HCT116 (cell line): Measurements from ENCODE around the gene TTC32. TPM values are rescaled to one million over a fixed set of nuclear protein-coding genes. Genes with fewer than 3 reads are reported as not detected.

Experiments
- ATAC-seq: fragments of 200-7000 bp; cut with Tn5 transposase; 2 replicates; pipeline ENCODE4 v1.9.1; 2020; ENCODE audit warnings: mild to moderate bottlenecking, moderate library complexity
- BruUV-seq: library from RNA; stranded (reverse); fragments of 400-500 nt; replicated peaks from 2 replicates; lab custom pipeline; 2021; lab: Mats Ljungman, UMichigan
- CTCF ChIA-PET: fragments of 300-600 bp; sonication (Branson Sonifier 250); formaldehyde crosslinking; loops from one replicate; lab custom pipeline; 2021; ENCODE audit warnings: antibody characterized with exemption; lab: Charles Lee
- POLR2A ChIA-PET: fragments of 300-600, 350-600 bp; sonication (Branson Sonifier 250); formaldehyde crosslinking; loops from one replicate; lab custom pipeline; 2021; ENCODE audit warnings: antibody characterized with exemption; lab: Charles Lee
- RAD21 ChIA-PET, 2 experiments: fragments of 300-600 bp; sonication (Branson Sonifier 250); formaldehyde crosslinking; loops; one replicate each; lab custom pipeline; 2023; ENCODE audit warnings: low total read pairs in 2 of 2; ENCODE audit not compliant: uncharacterized antibody in 2 of 2, unreplicated experiment in 2 of 2, low non-redundant PET in 1 of 2; lab: Charles Lee
- DNase-seq: peaks from one replicate; pipeline ENCODE4 v3.0.0-alpha.2; 2010; ENCODE audit warnings: low read depth, low spot score
- H2AFZ ChIP-seq: fragments of 200-600 bp; shearing (Covaris generic), sonication (generic); 2 replicates; pipeline ENCODE4 v1.6.1; 2017; ENCODE audit warnings: low read depth, mixed run types, mixed read lengths, antibody characterized with exemption, low read length; ENCODE audit not compliant: poor library complexity, severe bottlenecking
- H3K27ac ChIP-seq: 2 replicates; pipeline ENCODE4 v1.5.1; 2012; ENCODE audit warnings: low read depth, low read length
- H3K27me3 ChIP-seq: fragments of 200-600 bp; sonication (generic); 2 replicates; pipeline ENCODE4 v1.6.1; 2016; ENCODE audit warnings: mixed run types, low read length, mixed read lengths; ENCODE audit not compliant: insufficient read depth
- H3K36me3 ChIP-seq, 2 experiments: fragments of 200-500 bp in 1 of 2; fragments of 200-600 bp in 1 of 2; sonication (Bioruptor generic) in 1 of 2; sonication (generic) in 1 of 2; 2 replicates each; pipeline versions ENCODE4 v1.5.1 to v1.6.1; 2014 to 2016; ENCODE audit warnings: low read length in 2 of 2, inconsistent platforms in 1 of 2, mixed read lengths in 1 of 2, mixed run types in 1 of 2; ENCODE audit not compliant: insufficient read depth in 2 of 2, control insufficient read depth in 1 of 2
- H3K4me1 ChIP-seq, 2 experiments: fragments of 200-600 bp in 1 of 2; sonication (generic) in 1 of 2; 2 replicates each; pipeline versions ENCODE4 v1.5.1 to v1.6.1; 2012 to 2017; ENCODE audit warnings: low read length in 2 of 2, inconsistent platforms in 1 of 2, mild to moderate bottlenecking in 1 of 2, mixed read lengths in 1 of 2, mixed run types in 1 of 2, moderate library complexity in 1 of 2; ENCODE audit not compliant: insufficient read depth in 2 of 2, control insufficient read depth in 1 of 2
- H3K4me2 ChIP-seq: fragments of 200-600 bp; sonication (generic); 2 replicates; pipeline ENCODE4 v1.6.1; 2017; ENCODE audit warnings: mixed run types, low read length, mixed read lengths
- H3K4me3 ChIP-seq, 2 experiments: fragments of 200-600 bp in 1 of 2; sonication (generic) in 1 of 2; replicated peaks in 1 of 2; 2 replicates each; pipeline ENCODE4 v1.5.1; 2011 to 2016; ENCODE audit warnings: low read length in 2 of 2, control low read depth in 1 of 2, low read depth in 1 of 2, mild to moderate bottlenecking in 1 of 2, mixed read lengths in 1 of 2, mixed run types in 1 of 2
- H3K79me2 ChIP-seq: fragments of 200-600 bp; sonication (generic); 2 replicates; pipeline ENCODE4 v1.6.1; 2017; ENCODE audit warnings: mild to moderate bottlenecking, mixed run types, low read length, moderate library complexity, mixed read lengths; ENCODE audit not compliant: insufficient read depth
- H3K9ac ChIP-seq: fragments of 200-600 bp; sonication (generic); 2 replicates; pipeline ENCODE4 v1.6.1; 2016; ENCODE audit warnings: low read length, mixed read lengths
- H3K9me2 ChIP-seq: fragments of 200-600 bp; sonication (generic), shearing (Covaris generic); 2 replicates; pipeline ENCODE4 v1.6.1; 2017; ENCODE audit warnings: mixed run types, mild to moderate bottlenecking, moderate library complexity; ENCODE audit not compliant: insufficient read depth
- H3K9me3 ChIP-seq, 2 experiments: fragments of 200-500 bp in 1 of 2; fragments of 200-600 bp in 1 of 2; sonication (Bioruptor generic) in 1 of 2; sonication (generic) in 1 of 2; 2 replicates each; pipeline ENCODE4 v1.6.1; 2014 to 2017; ENCODE audit warnings: low read length in 2 of 2, mixed read lengths in 2 of 2, inconsistent platforms in 1 of 2, low read depth in 1 of 2, mild to moderate bottlenecking in 1 of 2, mixed run types in 1 of 2, moderate library complexity in 1 of 2; ENCODE audit not compliant: control insufficient read depth in 1 of 2, insufficient read depth in 1 of 2
- H4K20me1 ChIP-seq: fragments of 200-600 bp; sonication (generic), shearing (Covaris generic); 2 replicates; pipeline ENCODE4 v1.6.1; 2017; ENCODE audit warnings: mixed run types, mild to moderate bottlenecking, moderate library complexity; ENCODE audit not compliant: insufficient read depth
- EGR1 ChIP-seq: IDR thresholded peaks from 2 replicates; pipeline ENCODE4 v1.6.1; 2012; ENCODE audit warnings: low read depth
- ELF1 ChIP-seq: IDR thresholded peaks from 2 replicates; pipeline ENCODE4 v1.6.1; 2012; ENCODE audit warnings: low read depth, borderline replicate concordance
- EZH2 ChIP-seq: fragments of 200-600 bp; sonication (generic); IDR thresholded peaks from 2 replicates; pipeline ENCODE4 v1.6.1; 2017; ENCODE audit warnings: antibody characterized with exemption, mixed run types
- EZH2phosphoT487 ChIP-seq: fragments of 200-600 bp; IDR thresholded peaks from 2 replicates; pipeline ENCODE4 v1.6.1; 2018; ENCODE audit warnings: antibody characterized with exemption, borderline replicate concordance
- FOSL1 ChIP-seq: IDR thresholded peaks from 2 replicates; pipeline ENCODE4 v1.6.1; 2012; ENCODE audit warnings: low read depth
- JUND ChIP-seq: IDR thresholded peaks from 2 replicates; pipeline ENCODE4 v1.6.1; 2012
- MAX ChIP-seq: IDR thresholded peaks from 2 replicates; pipeline ENCODE4 v1.6.1; 2012
- POLR2A ChIP-seq: IDR thresholded peaks from 2 replicates; pipeline ENCODE4 v1.7.0; 2011; ENCODE audit warnings: borderline replicate concordance; ENCODE audit not compliant: insufficient read depth, insufficient read length; ENCODE audit errors: extremely low read depth
- POLR2AphosphoS5 ChIP-seq: IDR thresholded peaks from 2 replicates; pipeline ENCODE4 v1.6.1; 2011; ENCODE audit warnings: mild to moderate bottlenecking, low read depth, low read length, moderate library complexity
- RAD21 ChIP-seq: IDR thresholded peaks from 2 replicates; pipeline ENCODE4 v1.6.1; 2012; ENCODE audit warnings: low read depth, mild to moderate bottlenecking
- REST ChIP-seq: IDR thresholded peaks from 2 replicates; pipeline ENCODE4 v1.6.1; 2012; ENCODE audit warnings: low read depth
- SIN3A ChIP-seq: IDR thresholded peaks from 2 replicates; pipeline ENCODE4 v1.6.1; 2012; ENCODE audit warnings: low read depth
- SP1 ChIP-seq: IDR thresholded peaks from 2 replicates; pipeline ENCODE4 v1.6.1; 2012; ENCODE audit warnings: low read depth
- SRF ChIP-seq: IDR thresholded peaks from 2 replicates; pipeline ENCODE4 v1.6.1; 2012; ENCODE audit warnings: low read depth
- TCF7L2 ChIP-seq: IDR thresholded peaks from 2 replicates; pipeline ENCODE4 v1.7.0; 2011; ENCODE audit warnings: borderline replicate concordance, inconsistent platforms; ENCODE audit not compliant: insufficient read depth, insufficient read length; ENCODE audit errors: extremely low read depth
- YY1 ChIP-seq: IDR thresholded peaks from 2 replicates; pipeline ENCODE4 v1.6.1; 2011; ENCODE audit warnings: low read length, low read depth, moderate library complexity, mild to moderate bottlenecking; ENCODE audit not compliant: insufficient replicate concordance; ENCODE audit errors: extremely low read depth
- ZBTB33 ChIP-seq: IDR thresholded peaks from 2 replicates; pipeline ENCODE4 v1.6.1; 2011; ENCODE audit warnings: mild to moderate bottlenecking, low read length, moderate library complexity; ENCODE audit not compliant: insufficient replicate concordance; ENCODE audit errors: extremely low read depth
- ZFX ChIP-seq: fragments of 450-650 bp; IDR thresholded peaks from 2 replicates; pipeline ENCODE4 v1.6.1; 2017
- ZNF274 ChIP-seq: fragments of 200-500 bp; sonication (Bioruptor generic); IDR thresholded peaks from 2 replicates; pipeline ENCODE4 v1.6.1; 2014; ENCODE audit warnings: mild to moderate bottlenecking, low read depth, low read length, inconsistent platforms
- intact Hi-C: fragments of 100-400 bp; cut with micrococcal nuclease; formaldehyde crosslinking; loops from 2 replicates; pipeline ENCODE4 v1.10.0; 2022
- total RNA-seq: library from RNA; stranded (reverse); gene quantifications from one replicate; pipeline ENCODE4 v1.2.1, GENCODE V29; 2021; ENCODE audit not compliant: unreplicated experiment

The TTC32 gene
- total RNA-seq, 1 experiment from 2014 or later: 6.3 TPM

GRCh38 chr2:19868224-19868623 lies 33.6 kb downstream of the TTC32 start:
- Histone ChIP-seq H3K79me2 (no peaks in the 10 kb centered on the region), H3K4me2 (no peak overlapping the region), H3K4me1 (peaks cover 0 to 6% of the 10 kb centered on the region in 2 experiments; a peak in 1 of 4 replicates)
- POLR2A ChIA-PET: no interaction called here
- no peak for ATAC-seq
- TF ChIP-seq ELF1 (no peak), MAX (no peak), POLR2A (no peak), EZH2phosphoT487 (no peak), ZBTB33 (no peak), JUND (no peak), SRF (no peak), RAD21 (no peak), SIN3A (no peak), TCF7L2 (no peak), EZH2 (no peak), ZFX (no peak), REST (no peak), ZNF274 (no peak), SP1 (no peak), FOSL1 (no peak), YY1 (no peak), EGR1 (no peak), POLR2AphosphoS5 (no peak)
- TF ChIP-seq, all 23 proteins: peak for 0
- ChIA-PET RAD21 (no interaction called here), CTCF (no interaction called here)
- BruUV-seq: no TSS peak
- Histone ChIP-seq H4K20me1 (no peaks in the 10 kb centered on the region), H3K4me3 (no peak overlapping the region), H3K36me3 (no peaks in the 10 kb centered on the region), H3K9ac (no peak overlapping the region), H3K27ac (no peak overlapping the region), H3K27me3 (no peaks in the 10 kb centered on the region), H3K9me3 (no peaks in the 10 kb centered on the region), H3K9me2 (no peaks in the 10 kb centered on the region), H2AFZ (no peak overlapping the region)
- intact Hi-C loops: no loop called here
- DNase-seq: no peak
